Measurements from ENCODE around the gene PPIA.
"Not testable (repeated sequence)": the region's sequence is repeated elsewhere in the genome, so short reads cannot be mapped to it uniquely, and the experiment has no call there.

PPIA gene

DNA sequence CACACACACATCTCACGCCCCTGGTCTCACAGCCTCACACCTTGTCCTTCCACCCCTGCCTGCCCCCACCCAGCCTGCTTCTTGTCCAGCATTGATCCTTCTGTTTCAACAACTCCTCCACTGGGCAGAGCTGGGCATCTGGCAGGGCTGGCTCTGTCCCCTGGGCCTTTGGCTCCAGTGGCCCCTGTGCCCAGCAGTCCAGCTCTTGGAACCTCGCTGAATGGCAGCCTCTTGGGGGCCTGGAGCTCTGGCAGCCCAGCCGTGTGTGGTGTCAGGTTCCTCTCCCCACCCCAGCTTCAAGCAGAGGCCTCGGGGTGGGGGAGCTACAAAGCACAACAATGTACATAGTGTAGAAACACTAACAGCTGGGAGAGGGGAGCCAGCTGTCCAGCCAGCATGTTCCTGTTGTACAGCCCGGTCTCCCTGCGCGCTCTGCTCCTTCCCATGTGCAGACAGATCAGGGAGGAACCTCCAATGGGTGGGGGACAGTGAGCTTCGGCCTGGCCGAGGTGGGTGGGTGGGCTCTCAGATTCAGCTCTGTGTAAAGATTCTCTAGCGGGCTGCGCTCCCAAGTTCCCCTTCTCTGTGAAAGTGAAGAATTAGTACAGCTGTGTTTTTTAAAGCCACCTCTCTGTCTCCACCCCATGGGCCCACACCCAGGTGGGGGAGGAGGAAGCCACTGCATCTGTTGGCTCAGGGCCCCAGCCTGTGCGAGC is 28.4 kb upstream of the PPIA start:
- no peaks in the 10 kb centered on the region for H3K4me1 ChIP-seq (ENCODE audit: insufficient read depth, low read length)
- H3K4me3 ChIP-seq (ENCODE audit: low read length) = no peak overlapping the region
- H2AFZ ChIP-seq (ENCODE audit: low read depth, low read length) = no peak overlapping the region
- H3K27me3 ChIP-seq (ENCODE audit: insufficient read depth, low read length) = no peaks in the 10 kb centered on the region
- no peaks in the 10 kb centered on the region for H3K9me3 ChIP-seq (ENCODE audit: low read length)
- H3K36me3 ChIP-seq (ENCODE audit: insufficient read depth, low read length) = peaks cover 52% of the 10 kb centered on the region

DNA sequence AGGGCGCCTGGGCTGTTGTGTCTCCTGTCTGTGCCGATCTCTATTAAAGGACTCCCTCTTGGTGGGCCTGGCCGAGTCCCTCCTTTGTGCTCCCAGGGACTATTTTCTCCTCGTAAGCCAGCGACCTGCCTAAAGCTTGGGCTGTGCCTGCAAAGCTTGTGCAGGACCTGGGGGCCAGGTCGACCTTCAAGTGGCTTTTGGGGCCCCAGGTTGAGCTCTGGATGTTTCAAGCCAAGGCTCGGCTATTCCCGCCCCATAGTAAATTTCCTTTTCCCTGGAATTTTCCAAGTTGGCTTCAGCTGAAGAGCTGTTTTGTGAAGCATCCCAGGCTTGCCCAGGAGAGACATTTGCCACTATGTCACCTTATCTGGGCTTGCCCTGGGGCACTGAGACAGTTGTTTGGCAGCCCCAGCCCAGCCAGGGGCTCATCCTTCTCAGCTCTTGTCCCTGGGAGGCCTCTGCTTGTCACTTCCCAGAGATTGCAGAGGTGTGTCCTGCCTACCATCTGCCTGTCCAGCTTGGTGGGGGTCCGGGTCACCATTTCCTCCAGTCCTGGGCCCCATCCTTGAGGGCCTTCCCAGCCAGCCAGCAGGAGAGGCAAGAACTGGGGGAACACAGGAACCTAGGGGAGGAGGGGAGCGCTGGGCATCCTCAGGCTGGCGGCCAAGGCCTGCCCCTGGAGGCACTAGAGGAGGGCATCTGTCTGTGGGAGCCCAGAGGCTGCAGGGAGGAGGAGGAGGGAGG is 27.7 kb upstream of the PPIA start:
- H3K4me1 ChIP-seq (ENCODE audit: insufficient read depth, low read length) = no peaks in the 10 kb centered on the region
- no peaks in the 10 kb centered on the region for H3K27me3 ChIP-seq (ENCODE audit: insufficient read depth, low read length)
- H3K9me3 ChIP-seq (ENCODE audit: low read length) = no peaks in the 10 kb centered on the region
- no peak overlapping the region for H3K4me3 ChIP-seq (ENCODE audit: low read length)
- H3K36me3 ChIP-seq (ENCODE audit: insufficient read depth, low read length) = peaks cover 45% of the 10 kb centered on the region
- no peak overlapping the region for H2AFZ ChIP-seq (ENCODE audit: low read depth, low read length)

DNA sequence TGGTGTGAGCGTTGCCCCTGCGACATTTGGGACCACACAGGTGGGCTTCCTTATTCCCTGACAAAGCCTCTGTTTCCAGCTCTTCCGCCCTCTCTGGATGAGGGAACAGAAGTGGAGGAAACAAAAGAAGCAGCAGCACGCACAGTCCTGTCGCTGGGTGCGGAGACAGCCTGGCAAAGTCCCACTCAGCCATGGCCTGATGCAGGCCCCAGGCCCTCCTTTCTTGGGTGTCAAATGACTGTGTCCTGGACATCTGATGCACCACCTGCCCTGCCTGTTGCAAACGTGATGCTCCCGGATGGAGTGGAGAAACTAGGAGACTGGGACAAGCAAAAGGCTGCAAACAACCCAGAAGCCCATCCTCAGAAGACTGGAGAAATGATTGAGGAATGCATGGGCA is 27.1 kb upstream of the PPIA start:
- H3K27me3 ChIP-seq (ENCODE audit: insufficient read depth, low read length) = no peaks in the 10 kb centered on the region
- peaks cover 40% of the 10 kb centered on the region for H3K36me3 ChIP-seq (ENCODE audit: insufficient read depth, low read length)
- no peaks in the 10 kb centered on the region for H3K4me1 ChIP-seq (ENCODE audit: insufficient read depth, low read length)
- H3K4me3 ChIP-seq (ENCODE audit: low read length) = no peak overlapping the region
- H2AFZ ChIP-seq (ENCODE audit: low read depth, low read length) = no peak overlapping the region
- H3K9me3 ChIP-seq (ENCODE audit: low read length) = no peaks in the 10 kb centered on the region

DNA sequence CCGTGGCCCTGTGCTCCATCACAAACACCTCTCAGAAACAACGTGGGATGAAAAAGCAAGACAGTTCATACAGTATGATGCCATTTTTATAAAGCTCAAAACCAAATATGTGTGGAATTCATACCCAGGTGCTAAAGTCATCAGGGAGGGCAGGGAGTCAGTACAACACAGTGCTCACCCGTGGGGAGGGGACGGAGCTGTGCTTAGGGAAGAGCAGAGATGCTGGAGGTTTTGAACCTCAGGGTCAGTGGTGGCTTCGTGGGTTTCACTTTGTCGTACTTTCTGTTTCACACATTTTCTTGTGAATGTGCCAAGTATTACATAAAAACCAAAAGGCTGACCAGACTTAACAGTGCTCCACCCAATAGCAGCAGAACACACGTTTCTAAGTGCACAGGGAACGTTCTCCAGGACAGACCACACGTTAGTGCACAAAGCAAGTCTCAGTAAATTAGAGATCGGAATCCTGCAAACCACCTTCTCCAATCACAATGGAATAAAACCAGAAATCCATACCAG is 26.6 kb upstream of the PPIA start:
- no peaks in the 10 kb centered on the region for H3K4me1 ChIP-seq (ENCODE audit: insufficient read depth, low read length)
- no peak overlapping the region for H3K4me3 ChIP-seq (ENCODE audit: low read length)
- H3K36me3 ChIP-seq (ENCODE audit: insufficient read depth, low read length) = peaks cover 35% of the 10 kb centered on the region
- H3K9me3 ChIP-seq (ENCODE audit: low read length) = no peaks in the 10 kb centered on the region
- no peaks in the 10 kb centered on the region for H3K27me3 ChIP-seq (ENCODE audit: insufficient read depth, low read length)
- H2AFZ ChIP-seq (ENCODE audit: low read depth, low read length) = no peak overlapping the region

DNA sequence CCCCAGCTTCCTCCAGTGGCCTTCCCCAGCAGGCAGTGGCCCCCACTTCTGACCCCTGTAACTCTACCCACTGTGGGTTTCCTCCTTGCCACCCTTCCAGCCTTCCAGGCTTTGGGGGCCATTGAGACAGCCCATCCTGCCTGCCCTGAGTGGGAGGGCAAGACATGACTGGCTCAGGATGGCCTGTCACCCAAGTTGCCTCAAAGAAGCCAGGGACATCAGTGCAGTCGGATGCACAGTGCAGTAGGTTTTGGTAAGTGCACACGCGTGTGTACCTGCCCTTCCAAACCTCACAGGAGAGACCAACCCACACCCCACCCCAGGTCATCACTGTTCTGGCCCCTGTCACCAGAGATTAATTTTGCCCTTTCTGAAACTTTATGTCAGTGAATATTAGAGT is 25.1 kb upstream of the PPIA start:
- Histone ChIP-seq H3K36me3 (ENCODE audit: insufficient read depth, low read length) (peaks cover 24% of the 10 kb centered on the region), H3K9me3 (ENCODE audit: low read length) (no peaks in the 10 kb centered on the region), H3K27me3 (ENCODE audit: insufficient read depth, low read length) (no peaks in the 10 kb centered on the region), H2AFZ (ENCODE audit: low read depth, low read length) (no peak overlapping the region), H3K4me1 (ENCODE audit: insufficient read depth, low read length) (no peaks in the 10 kb centered on the region), H3K4me3 (ENCODE audit: low read length) (no peak overlapping the region)

DNA sequence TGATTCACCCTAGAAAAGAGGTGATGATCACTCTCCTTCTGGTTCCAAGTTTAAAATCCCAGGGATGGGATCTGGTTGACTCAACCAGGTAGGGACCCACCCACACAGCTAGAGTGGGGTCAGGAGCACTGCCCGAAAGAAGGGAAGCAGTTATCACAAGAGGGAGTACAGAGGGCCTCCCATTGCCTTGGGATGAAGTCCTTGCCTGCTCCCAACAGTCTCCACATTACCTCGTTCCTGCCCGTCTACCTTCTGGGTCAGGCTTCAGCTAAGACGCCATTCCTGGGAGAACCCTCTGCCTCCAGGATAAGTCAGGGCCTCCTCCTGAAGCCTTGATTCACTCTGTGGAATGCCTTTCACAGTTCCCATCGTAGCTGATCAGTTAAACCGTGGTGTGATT is 24.0 kb upstream of the PPIA start:
- H3K4me1 ChIP-seq (ENCODE audit: insufficient read depth, low read length) = no peaks in the 10 kb centered on the region
- no peaks in the 10 kb centered on the region for H3K9me3 ChIP-seq (ENCODE audit: low read length)
- H2AFZ ChIP-seq (ENCODE audit: low read depth, low read length) = no peak overlapping the region
- H3K27me3 ChIP-seq (ENCODE audit: insufficient read depth, low read length) = no peaks in the 10 kb centered on the region
- H3K36me3 ChIP-seq (ENCODE audit: insufficient read depth, low read length) = peaks cover 13% of the 10 kb centered on the region
- no peak overlapping the region for H3K4me3 ChIP-seq (ENCODE audit: low read length)

DNA sequence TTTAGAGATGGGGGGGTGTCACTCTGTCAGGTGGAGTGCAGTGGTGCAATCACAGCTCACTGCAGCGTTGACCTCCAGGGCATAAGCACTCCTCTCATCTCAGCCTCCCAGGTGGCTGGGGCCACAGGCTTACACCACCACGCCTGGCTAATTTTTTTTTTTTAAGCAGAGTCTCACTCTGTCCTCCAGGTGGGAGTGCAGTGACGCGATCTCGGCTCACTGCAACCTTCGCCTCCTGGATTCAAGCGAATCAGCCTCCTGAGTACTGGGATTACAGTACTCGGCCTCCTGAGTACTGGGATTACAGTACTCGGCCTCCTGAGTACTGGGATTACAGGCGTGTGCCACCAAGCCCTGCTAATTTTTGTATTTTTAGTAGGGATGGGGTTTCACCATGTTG is 23.6 kb upstream of the PPIA start:
- Histone ChIP-seq H3K27me3 (ENCODE audit: insufficient read depth, low read length) (no peaks in the 10 kb centered on the region), H3K9me3 (ENCODE audit: low read length) (no peaks in the 10 kb centered on the region), H2AFZ (ENCODE audit: low read depth, low read length) (no peak overlapping the region), H3K36me3 (ENCODE audit: insufficient read depth, low read length) (peaks cover 9% of the 10 kb centered on the region), H3K4me3 (ENCODE audit: low read length) (no peak overlapping the region), H3K4me1 (ENCODE audit: insufficient read depth, low read length) (no peaks in the 10 kb centered on the region)

DNA sequence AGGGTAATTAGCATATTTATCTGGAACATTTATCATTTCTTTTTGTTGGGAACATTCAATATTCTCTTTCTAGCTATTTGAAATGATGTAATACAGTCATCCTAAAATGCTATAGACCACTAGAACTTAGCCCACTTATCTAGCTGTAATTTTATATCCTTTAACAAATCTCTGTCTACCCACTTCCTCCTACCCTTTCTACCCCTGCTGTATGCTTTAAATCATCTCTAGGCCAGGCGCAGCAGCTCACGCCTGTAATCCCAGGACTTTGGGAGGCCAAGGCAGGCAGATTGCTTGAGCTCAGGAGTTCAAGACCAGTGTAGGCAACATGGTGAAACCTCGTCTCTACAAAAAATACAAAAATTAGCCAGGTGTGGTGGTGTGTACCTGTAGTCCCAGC is 22.0 kb upstream of the PPIA start:
- H3K36me3 ChIP-seq (ENCODE audit: insufficient read depth, low read length); H3K9me3 ChIP-seq (ENCODE audit: low read length); H3K4me1 ChIP-seq (ENCODE audit: insufficient read depth, low read length); H3K27me3 ChIP-seq (ENCODE audit: insufficient read depth, low read length); H3K4me3 ChIP-seq (ENCODE audit: low read length); H2AFZ ChIP-seq (ENCODE audit: low read depth, low read length): not testable (repeated sequence)

DNA sequence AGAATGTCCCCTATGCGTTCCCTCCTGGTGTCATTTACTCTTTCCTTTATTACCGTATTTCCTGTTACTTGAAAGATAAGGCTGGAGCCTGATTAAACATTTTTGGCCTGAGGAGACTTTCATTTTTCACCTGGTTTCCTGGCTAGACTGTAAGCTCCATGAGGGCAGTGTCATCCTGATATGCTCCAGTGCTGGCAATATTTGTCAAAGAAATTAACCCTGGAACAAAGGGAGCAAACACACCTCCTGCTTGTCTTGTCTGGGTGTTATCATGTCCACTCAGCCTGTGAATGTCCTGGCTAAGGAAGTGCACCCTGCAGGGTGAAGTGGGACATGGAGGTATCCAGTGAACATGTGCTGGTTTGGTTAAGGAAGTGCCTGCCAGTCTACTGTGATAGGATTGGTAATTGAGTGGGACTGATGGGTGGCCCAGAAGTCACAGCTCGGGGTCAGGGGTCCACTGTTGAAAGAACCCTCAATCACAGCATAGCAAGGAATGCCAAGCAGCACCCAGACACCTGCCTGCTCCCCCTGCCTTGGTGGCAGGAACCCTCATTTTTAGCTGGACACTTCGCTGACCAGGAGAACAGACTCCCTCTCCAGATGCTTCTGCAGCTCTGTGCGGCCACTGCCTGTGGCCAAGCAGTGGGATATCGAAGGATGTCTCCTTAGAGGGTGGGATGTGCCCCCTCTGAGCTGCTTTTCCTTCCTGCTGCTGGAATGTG is 20.9 kb upstream of the PPIA start:
- no peaks in the 10 kb centered on the region for H3K36me3 ChIP-seq (ENCODE audit: insufficient read depth, low read length)
- H3K4me3 ChIP-seq (ENCODE audit: low read length) = no peak overlapping the region
- no peaks in the 10 kb centered on the region for H3K27me3 ChIP-seq (ENCODE audit: insufficient read depth, low read length)
- H3K4me1 ChIP-seq (ENCODE audit: insufficient read depth, low read length) = no peaks in the 10 kb centered on the region
- no peak overlapping the region for H2AFZ ChIP-seq (ENCODE audit: low read depth, low read length)
- H3K9me3 ChIP-seq (ENCODE audit: low read length) = no peaks in the 10 kb centered on the region

DNA sequence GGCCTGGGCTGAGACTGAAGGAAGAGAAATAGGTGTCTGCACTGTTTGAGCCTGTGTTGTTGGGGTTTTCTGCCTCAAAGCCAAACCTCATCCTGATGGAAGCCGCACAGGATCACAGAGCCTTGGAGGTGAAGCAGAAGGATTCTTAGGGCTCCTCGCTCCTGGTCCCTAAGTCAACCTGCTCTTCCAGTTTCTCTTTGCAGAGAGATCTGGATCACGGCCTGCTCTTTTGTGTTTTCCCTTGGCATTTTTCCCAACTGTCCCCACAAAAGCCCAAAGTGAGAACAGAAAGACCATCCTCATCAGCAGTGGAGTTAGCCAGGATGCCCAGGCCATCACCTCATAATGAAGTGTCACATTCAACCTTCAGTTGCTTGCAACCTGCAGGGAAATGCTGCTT is 20.3 kb upstream of the PPIA start:
- Histone ChIP-seq H3K27me3 (ENCODE audit: insufficient read depth, low read length) (no peaks in the 10 kb centered on the region), H3K36me3 (ENCODE audit: insufficient read depth, low read length) (no peaks in the 10 kb centered on the region), H3K4me3 (ENCODE audit: low read length) (no peak overlapping the region), H2AFZ (ENCODE audit: low read depth, low read length) (no peak overlapping the region), H3K9me3 (ENCODE audit: low read length) (no peaks in the 10 kb centered on the region), H3K4me1 (ENCODE audit: insufficient read depth, low read length) (no peaks in the 10 kb centered on the region)

DNA sequence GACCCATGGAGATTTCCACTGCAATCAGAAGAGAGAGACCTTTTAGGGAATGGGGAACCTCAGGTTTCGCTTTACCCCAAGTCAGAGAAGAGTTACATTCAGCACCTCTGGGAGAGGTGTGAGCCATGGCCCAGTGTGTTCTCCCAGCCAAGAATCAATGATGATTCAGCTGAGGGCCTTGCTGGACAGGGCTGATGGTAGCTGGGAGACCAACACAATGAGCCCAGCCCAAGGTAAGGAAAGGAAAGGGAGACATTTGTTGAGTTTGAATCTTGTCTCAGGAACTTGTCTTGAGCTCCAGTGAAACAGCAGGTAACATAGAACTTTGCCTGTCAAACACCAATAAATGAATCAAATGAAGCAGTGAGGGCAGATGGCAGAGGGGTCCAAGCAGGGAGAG is 14.0 kb upstream of the PPIA start:
- Histone ChIP-seq H3K27me3 (ENCODE audit: insufficient read depth, low read length) (no peaks in the 10 kb centered on the region), H3K36me3 (ENCODE audit: insufficient read depth, low read length) (no peaks in the 10 kb centered on the region), H3K9me3 (ENCODE audit: low read length) (peaks cover 2% of the 10 kb centered on the region)

DNA sequence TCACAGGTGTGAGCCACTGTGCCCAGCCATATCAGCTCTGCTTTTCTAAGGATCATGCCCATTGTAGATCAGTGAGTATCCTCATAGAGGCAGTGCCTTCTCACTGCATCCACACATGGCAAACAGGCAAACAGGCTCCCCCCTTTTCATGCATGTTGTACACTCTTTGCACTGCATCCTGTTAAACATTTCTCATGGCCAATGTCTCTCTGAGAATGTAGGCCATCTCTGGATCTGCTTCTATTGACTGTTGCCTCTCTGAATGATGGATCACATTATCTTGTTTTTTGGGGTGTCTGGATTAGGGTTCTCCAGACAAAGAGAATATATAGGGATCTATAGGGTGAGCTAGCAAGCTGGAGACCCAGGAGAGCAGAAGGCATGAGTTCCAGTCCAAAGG is 13.1 kb upstream of the PPIA start:
- Histone ChIP-seq H3K27me3 (ENCODE audit: insufficient read depth, low read length) (no peaks in the 10 kb centered on the region), H3K4me1 (ENCODE audit: insufficient read depth, low read length) (no peaks in the 10 kb centered on the region), H2AFZ (ENCODE audit: low read depth, low read length) (no peak overlapping the region), H3K9me3 (ENCODE audit: low read length) (peaks cover 2% of the 10 kb centered on the region), H3K36me3 (ENCODE audit: insufficient read depth, low read length) (no peaks in the 10 kb centered on the region), H3K4me3 (ENCODE audit: low read length) (no peak overlapping the region)

More for the DNA sequence above, 14.0 kb upstream of the PPIA start:
- Histone ChIP-seq H3K4me1 (ENCODE audit: insufficient read depth, low read length) (no peaks in the 10 kb centered on the region), H3K4me3 (ENCODE audit: low read length) (no peak overlapping the region), H2AFZ (ENCODE audit: low read depth, low read length) (no peak overlapping the region)

DNA sequence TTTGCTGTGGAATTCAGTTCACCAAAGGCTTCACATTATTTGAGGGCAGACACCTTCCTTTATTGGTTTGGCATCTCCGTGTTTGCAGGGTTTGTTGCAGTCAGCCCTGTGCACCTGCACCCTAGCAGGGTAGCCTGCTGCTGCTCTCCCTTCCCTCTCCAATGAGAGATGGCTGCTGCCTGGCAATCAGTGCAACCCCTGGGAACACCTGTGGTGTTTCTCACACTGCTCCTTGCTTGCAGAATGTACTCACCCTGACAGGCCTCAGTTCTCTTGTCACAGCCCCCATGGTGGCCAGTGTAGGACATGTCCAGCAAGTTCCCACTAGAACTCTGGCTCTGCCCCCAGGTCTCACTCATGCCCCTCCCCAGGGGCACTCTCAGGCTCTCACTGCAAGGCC is 12.1 kb upstream of the PPIA start:
- no peaks in the 10 kb centered on the region for H3K36me3 ChIP-seq (ENCODE audit: insufficient read depth, low read length)
- H3K4me1 ChIP-seq (ENCODE audit: insufficient read depth, low read length) = no peaks in the 10 kb centered on the region
- no peak overlapping the region for H3K4me3 ChIP-seq (ENCODE audit: low read length)
- no peak overlapping the region for H2AFZ ChIP-seq (ENCODE audit: low read depth, low read length)
- peaks cover 2% of the 10 kb centered on the region for H3K9me3 ChIP-seq (ENCODE audit: low read length)
- no peaks in the 10 kb centered on the region for H3K27me3 ChIP-seq (ENCODE audit: insufficient read depth, low read length)
